BE2C (cell line): ENCODE data around the gene SPTAN1.

Experiments used
- DNase-seq: peaks from one replicate; pipeline ENCODE4 v3.0.0-alpha.2; 2020
- H3K27me3 ChIP-seq: fragments of 250-450 bp; sonication (Bioruptor Pico); 2 replicates; pipeline ENCODE4 v1.5.1; 2020; ENCODE audit warnings: mild to moderate bottlenecking
- H3K36me3 ChIP-seq: fragments of 250-450 bp; sonication (Bioruptor Pico); 2 replicates; pipeline ENCODE4 v1.5.1; 2020; ENCODE audit warnings: mild to moderate bottlenecking
- H3K4me1 ChIP-seq: fragments of 250-450 bp; sonication (Bioruptor Pico); 2 replicates; pipeline ENCODE4 v1.5.1; 2020
- H3K4me3 ChIP-seq: 2 replicates; pipeline ENCODE4 v1.5.1; 2011; ENCODE audit warnings: low read depth, low read length
- H3K9me3 ChIP-seq: fragments of 250-450 bp; sonication (Bioruptor Pico); 2 replicates; pipeline ENCODE4 v1.5.1; 2020
- CTCF ChIP-seq: IDR thresholded peaks from 2 replicates; pipeline ENCODE4 v1.5.1; 2012; ENCODE audit warnings: mild to moderate bottlenecking, low read depth, low read length

The SPTAN1 gene

DNA sequence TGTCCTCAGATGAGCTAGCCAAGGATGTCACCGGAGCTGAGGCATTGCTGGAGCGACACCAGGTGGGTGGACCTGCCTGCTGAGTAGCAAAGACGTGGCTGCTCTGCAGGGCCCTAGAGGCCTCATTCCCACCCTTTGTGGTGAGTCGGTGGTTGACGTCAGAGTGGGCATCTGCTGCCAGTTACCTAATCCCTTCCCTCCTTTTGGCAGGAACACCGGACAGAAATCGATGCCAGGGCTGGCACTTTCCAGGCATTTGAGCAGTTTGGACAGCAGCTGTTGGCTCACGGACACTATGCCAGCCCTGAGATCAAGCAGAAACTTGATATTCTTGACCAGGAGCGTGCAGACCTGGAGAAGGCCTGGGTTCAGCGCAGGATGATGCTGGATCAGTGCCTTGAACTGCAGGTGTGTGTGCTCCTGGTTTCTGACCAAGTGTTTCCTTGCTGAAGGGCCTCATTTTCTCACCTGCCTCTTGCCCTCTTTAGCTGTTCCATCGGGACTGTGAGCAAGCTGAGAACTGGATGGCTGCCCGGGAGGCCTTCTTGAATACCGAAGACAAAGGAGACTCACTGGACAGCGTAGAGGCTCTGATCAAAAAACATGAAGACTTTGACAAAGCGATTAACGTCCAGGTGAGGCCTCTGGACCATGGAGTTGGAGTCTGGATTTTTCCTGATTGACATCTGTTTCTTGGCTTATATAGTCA lies 55.4 kb downstream of the SPTAN1 start:
- H3K4me1 ChIP-seq, result no peaks in the 10 kb centered on the region
- H3K36me3 ChIP-seq, result peaks cover 76% of the 10 kb centered on the region
- TF ChIP-seq CTCF, result no peak
- H3K4me3 ChIP-seq, result no peak overlapping the region
- H3K9me3 ChIP-seq, result no peaks in the 10 kb centered on the region
- H3K27me3 ChIP-seq, result no peaks in the 10 kb centered on the region
- no peak for DNase-seq

DNA sequence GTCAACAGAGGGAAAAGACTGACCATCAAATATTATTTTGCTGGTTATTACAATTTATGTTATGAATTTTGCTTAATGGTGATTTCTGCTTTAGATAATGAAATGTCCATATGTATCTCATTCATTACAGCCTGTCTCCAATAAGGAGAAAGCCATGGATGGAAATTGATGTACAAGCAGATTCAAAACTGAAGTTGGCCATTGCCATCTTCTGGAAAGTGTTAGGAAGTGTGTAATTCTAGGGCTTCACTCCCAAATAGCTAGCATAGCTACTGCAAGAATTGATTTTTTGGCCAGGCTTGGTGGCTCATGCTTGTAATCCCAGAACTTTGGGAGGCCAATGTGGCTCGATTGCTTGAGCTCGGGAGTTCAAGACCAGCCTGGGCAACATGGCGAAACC lies 58.5 kb downstream of the SPTAN1 start:
- no peak; the same call in 1 of the 2 replicates for TF ChIP-seq CTCF
- DNase-seq, result no peak
- Histone ChIP-seq H3K4me3 (no peak overlapping the region), H3K27me3 (no peaks in the 10 kb centered on the region), H3K36me3 (peaks cover 76% of the 10 kb centered on the region), H3K4me1 (no peaks in the 10 kb centered on the region), H3K9me3 (no peaks in the 10 kb centered on the region)

DNA sequence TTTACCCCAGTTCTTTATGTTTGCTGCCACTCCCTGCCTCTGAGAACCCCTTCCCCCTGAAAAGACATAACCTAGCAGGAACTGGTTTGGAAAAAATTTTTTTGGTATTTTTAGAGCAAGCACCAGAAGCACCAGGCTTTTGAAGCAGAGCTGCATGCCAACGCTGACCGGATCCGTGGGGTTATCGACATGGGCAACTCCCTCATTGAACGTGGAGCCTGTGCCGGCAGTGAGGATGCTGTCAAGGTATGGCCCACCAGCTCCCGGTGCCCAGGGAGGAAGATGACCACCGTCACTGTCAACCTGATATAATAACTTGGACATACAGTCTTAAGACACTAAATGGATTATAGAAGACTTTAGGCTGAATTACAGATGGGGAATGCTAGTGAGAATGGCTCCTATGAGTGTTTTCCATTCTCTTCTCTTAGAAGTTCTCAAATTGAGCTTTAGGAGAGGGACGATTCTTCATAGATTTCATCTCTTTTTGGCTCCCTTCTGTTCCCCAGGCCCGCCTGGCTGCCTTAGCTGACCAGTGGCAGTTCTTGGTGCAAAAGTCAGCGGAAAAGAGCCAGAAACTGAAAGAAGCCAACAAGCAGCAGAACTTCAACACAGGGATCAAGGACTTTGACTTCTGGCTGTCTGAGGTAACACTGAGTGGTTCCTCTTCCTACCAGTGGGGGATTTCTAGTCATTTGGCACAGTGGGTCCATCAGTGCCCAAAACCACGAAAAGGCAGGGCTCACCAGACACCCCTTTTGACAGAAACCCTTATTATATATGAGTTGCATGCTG lies 59.4 kb downstream of the SPTAN1 start:
- DNase-seq, result no peak
- no peak for TF ChIP-seq CTCF
- Histone ChIP-seq H3K4me3 (no peak overlapping the region), H3K36me3 (peaks cover 80% of the 10 kb centered on the region), H3K4me1 (no peaks in the 10 kb centered on the region), H3K9me3 (no peaks in the 10 kb centered on the region), H3K27me3 (no peaks in the 10 kb centered on the region)

GRCh38 chr9:128614728-128615127 lies 62.3 kb downstream of the SPTAN1 start:
- H3K4me3 ChIP-seq, result no peak overlapping the region
- no peak for DNase-seq
- H3K4me1 ChIP-seq, result no peaks in the 10 kb centered on the region
- no peaks in the 10 kb centered on the region for H3K27me3 ChIP-seq
- H3K9me3 ChIP-seq, result no peaks in the 10 kb centered on the region
- H3K36me3 ChIP-seq, result peaks cover 84% of the 10 kb centered on the region
- TF ChIP-seq CTCF, result no peak

- Histone ChIP-seq H3K27me3 (no peaks in the 10 kb centered on the region), H3K36me3 (peaks cover 92% of the 10 kb centered on the region), H3K9me3 (no peaks in the 10 kb centered on the region), H3K4me3 (no peak overlapping the region), H3K4me1 (no peaks in the 10 kb centered on the region)
- no peak for DNase-seq
- TF ChIP-seq CTCF, result no peak
These were observed 63.2 kb downstream of the SPTAN1 start for GRCh38 chr9:128615571-128615970.

GRCh38 chr9:128617943-128618342 lies 65.6 kb downstream of the SPTAN1 start:
- DNase-seq, result no peak
- Histone ChIP-seq H3K27me3 (no peaks in the 10 kb centered on the region), H3K36me3 (peaks cover 83% of the 10 kb centered on the region), H3K4me1 (no peaks in the 10 kb centered on the region), H3K9me3 (no peaks in the 10 kb centered on the region), H3K4me3 (no peak overlapping the region)
- TF ChIP-seq CTCF, result no peak
